GM19372 (cell line): Measurements from ENCODE around the gene H6PD.

Source experiments
- ATAC-seq: cut with Tn5 transposase; IDR thresholded peaks from one replicate; pipeline ENCODE4 v1.9.1; 2021; ENCODE audit warnings: mild to moderate bottlenecking, low read depth, moderate library complexity; ENCODE audit not compliant: unreplicated experiment

Gene H6PD

GRCh38 chr1:9271861-9272595, 37.5 kb downstream of the H6PD start:
- no peak for ATAC-seq

DNA sequence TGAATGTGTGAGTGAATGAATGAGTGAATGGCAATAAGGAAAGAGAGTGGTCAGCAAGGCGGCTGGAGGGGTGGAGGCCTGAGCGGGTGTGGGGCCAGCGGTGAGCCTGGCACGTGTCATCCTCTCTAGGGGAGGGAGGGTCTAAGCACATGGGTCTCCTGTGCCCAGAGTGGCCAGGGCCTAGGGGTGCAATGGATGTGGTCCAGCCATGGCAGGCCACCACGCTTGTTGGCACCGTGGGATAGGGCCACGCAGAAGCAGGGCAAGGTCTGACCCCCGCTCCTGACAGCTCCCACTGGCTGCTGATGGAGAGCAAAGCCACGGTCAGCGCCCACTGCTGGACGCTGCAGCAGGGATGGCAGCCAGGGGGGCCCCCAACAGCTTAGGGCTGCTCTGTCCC, 38.6 kb downstream of the H6PD start:
- no peak for ATAC-seq

- ATAC-seq, result no peak
Observed at GRCh38 chr1:9275161-9275560, 40.6 kb downstream of the H6PD start.

DNA sequence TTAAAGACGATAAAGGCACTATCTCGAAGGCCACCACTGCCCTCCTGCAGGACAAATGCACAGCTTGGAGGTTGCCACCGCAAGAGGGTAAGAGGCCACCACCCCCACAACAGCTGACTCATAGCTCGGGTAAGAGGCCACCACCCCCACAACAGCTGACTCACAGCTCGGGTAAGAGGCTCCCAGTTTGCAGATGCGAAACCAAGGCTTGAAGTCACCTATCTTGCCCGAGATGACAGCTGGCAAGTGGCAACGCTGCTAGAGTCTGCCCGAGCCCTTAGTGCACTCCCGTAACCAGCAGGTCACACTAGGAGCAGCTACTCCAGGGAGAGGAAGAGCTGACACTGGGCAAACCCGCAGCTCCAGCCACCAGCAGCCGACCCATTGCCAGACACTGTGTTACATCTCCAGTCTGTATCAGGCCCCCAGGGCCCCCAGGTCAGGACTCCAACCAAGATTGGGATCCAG, 41.0 kb downstream of the H6PD start:
- ATAC-seq, result no peak

DNA sequence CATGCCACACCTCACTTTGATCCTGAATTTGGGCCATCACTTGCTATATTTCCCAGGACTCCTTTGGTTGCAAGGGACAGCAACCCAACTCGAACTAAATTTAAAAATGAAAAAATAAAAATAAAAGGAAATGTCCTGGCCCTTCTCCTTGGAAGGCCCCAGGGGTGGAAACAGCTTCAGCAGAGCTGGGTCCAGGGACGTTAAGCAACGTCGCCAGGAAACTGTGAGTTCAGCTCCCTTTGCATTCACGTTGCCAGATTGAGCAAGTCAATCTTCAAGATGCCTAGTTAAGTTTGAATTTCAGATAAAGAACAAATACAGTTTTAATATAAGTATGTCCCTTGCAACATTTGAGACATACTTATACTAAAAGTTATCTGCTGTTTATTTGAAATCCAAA, 43.5 kb downstream of the H6PD start:
- ATAC-seq, result no peak

GRCh38 chr1:9278585-9279153, 44.1 kb downstream of the H6PD start:
- no peak for ATAC-seq

DNA sequence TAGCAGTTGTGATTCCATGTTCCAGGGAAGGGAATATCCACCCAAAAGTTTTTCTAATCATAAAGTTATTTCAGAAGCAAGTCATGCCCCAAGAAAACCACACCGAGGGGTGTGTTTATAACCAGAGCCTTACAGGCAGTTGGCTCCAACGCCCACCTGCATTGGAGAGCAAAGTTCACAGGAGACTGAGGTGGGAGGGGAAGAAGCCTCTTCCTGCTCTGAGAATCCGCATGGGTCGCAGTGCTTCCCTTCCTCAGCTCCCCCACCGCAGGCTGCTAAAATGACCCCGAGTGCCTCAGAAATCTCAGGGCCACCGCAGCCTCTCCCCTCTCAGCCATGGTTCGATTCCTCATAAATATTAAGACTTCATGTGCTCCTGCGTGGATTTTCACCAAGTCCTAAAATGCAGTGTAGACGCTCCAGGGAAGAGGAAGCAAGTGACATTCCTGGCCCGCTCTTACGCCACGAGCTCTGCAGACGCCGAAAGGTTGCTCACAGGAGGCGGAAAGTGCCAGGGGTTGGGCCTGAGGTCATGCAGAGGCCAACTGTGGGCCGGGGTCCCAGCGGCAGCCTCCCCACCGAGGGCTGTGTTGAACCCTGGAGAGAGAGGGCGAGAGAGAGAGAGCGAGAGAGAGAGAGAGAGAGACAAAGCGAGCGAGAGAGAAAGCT, 44.7 kb downstream of the H6PD start:
- no peak for ATAC-seq

DNA sequence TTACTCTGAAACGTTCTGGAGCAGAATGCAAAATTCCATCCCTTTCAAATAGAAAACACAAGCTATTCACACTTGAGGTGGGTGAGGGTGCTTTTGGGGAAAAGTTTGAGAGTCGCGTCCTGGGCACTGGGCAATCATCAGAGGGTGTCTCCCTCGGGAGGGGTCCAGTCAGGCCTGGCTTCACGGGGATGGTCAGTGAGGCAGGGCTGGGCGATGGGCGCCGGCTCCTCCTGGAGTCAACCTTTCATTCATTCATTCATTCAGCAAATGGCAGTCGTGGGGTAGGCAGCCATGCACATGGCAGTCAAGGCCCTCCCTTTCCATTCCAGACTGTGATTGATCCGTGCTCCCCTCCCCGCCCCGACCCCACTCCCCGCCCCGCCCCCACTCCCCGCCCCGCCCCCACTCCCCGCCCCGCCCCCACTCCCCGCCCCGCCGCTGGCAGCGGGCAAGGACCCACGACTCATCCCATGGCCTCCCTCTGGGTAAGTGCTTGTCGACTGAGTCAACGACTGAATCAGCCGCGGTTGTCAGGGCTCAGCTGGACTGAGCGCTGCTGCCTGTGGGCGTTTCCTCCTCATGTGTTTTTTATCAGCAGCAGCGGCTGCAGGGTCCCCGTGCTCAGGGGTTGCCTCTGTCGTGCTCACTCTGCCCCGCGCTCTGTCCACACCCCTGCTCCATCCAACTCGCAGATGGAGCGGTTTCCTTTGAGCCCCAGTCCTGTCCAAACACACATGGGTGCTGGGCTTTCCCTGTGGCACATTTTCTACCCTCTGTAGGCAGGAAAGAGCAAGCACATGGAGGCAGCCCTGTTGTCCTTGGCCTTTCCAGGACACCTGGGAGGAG, 45.7 kb downstream of the H6PD start:
- no peak for ATAC-seq

GRCh38 chr1:9281071-9281827, 46.7 kb downstream of the H6PD start:
- no peak for ATAC-seq

DNA sequence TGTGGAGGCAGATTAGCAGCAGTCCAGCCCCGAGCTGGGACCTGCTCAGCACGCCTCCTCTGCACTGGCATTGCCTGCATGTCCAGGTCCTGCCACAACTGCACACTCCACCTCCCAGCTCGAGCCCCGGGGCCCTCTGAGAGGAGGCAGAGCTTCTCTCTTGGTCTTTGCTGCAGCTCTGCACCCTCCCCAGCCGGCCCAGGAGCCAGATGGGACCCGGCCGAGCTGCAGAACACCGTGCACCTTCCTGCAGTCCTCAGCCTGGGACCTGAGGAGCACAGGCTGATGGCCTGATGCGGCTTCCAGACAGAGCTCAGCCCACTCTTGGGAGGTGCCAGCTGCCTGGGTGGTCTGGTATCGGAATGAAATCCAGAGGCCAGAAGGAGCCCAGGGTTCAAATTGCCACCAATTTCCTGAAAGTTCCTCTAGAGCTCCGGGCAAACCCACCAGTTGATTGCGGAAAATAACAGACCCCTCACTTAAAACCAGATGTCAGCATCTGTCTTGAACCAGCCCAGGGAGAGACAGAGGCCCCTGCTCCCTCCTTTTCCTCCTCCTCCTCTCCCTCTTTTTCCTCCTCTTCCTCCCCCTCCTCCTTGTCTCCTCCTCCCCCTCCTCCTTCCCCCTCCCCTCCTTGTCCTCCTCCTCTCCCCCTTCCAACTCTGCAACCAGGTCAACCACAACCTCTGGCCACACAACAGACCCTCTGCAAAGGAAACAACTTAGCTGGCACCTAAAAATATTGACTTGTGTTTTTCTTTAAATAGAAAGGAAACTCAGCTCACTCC, 47.5 kb downstream of the H6PD start:
- no peak for ATAC-seq

GRCh38 chr1:9282696-9282955, 48.1 kb downstream of the H6PD start:
- no peak for ATAC-seq

- ATAC-seq, result no peak
Observed at GRCh38 chr1:9284061-9284460, 49.5 kb downstream of the H6PD start.

GRCh38 chr1:9286556-9286955, 52.0 kb downstream of the H6PD start:
- ATAC-seq, result no peak

- ATAC-seq, result no peak
Observed at GRCh38 chr1:9289090-9289534, 54.5 kb downstream of the H6PD start.

GRCh38 chr1:9289711-9290485, 55.3 kb downstream of the H6PD start:
- no peak for ATAC-seq

DNA sequence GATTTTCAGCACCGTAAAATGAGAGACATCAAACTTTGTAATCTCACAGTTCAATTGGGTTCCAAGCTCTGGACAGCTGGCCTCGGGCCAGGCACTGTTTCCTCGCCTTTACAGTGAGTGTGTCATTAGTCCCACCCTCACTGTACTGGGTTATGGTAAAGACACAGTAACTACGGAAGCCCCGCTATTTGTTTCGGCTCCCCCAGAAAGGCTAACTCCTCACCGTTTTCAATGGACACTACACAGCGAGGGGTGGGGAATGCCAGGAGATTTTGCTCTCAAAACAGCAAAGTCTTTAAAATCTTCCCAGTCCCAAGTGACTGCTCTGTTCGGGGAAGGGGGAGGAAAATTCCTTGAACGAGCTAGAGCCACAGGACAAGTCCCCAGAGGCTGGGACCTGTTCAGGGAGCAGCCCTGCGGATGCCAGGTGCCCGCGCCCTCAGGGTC, 57.4 kb downstream of the H6PD start:
- no peak for ATAC-seq

DNA sequence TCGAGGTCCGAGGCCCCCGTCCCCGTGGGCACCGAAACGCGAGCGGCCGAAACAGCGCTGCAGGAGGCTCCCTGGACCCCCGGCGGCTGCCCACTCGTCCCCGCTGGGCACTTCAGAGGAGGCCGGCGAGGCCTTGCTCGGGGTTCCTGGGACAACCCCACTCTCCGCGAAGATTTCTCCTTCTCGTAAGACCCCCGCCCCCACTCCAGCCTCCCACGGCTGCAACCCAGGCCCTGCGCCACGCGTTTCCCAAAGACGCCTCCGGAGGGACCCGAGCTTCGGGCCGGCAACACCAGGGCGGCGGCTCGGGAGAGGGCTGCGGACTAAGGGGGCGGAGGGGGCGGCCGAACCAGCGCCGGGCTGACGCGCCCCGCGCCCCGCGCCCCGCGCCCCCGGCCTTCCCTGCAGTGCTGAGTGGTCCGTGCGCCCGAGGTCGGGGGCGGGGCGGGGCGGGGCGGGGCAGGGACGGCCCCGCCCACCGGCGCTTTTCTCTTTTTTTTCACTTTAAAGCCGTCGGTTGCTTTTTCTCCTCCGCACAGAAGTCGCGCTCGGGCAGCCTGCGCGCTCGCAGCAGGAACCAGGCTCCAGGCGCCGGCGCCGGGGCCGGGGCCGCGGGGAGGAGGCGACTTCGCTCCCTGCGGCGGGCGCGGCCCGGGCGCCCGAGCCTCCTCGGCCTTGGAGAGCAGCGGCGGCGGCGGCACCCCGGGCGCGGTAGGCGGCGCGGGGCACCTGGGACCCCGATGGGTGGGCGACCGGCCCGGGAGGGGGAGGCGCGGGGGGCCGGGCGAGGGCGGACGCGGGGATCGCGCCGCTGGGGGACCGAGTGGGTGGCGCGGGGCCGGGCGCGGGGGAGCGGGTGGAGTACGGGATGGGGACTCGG, 58.0 kb downstream of the H6PD start, which contains the start of gene SPSB1:
TSS of gene SPSB1 (plus strand) at position 534 of the 880 bp plus-strand sequence. CDS start 62,998 bp downstream, outside the sequence.
- peak; percentile 63 for ATAC-seq

DNA sequence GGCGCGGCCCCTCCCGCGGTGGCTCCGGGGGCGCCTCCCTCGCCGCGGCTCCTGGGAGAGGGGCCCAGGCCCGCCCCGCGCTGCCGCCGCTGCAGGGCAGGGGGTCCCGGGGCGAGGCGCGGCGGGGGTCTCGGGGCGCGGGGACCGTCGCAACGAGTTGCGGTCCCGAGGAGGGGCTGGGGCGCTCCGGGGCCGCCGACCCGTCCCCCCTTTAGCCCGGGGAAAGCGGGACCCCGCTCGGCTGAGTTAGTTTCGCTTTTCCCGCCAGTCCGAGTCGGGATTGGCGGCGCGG, 58.6 kb downstream of the H6PD start:
- ATAC-seq, result no peak
